Measurements from ENCODE around the gene FGFRL1.
"Not testable (repeated sequence)": the region's sequence is repeated elsewhere in the genome, so short reads cannot be mapped to it uniquely, and the experiment has no call there.

Gene FGFRL1

GRCh38 chr4:973431-974397 is 37.7 kb upstream of the FGFRL1 start, which contains the start of gene DGKQ:
Gene DGKQ (minus strand): TSS chr4:973569. CDS start chr4:973482, 87 bp downstream.
- DNase-seq: peak; percentile 15

- no peak for DNase-seq
These were observed 36.8 kb upstream of the FGFRL1 start for GRCh38 chr4:974668-975067.

GRCh38 chr4:976016-976415 is 35.4 kb upstream of the FGFRL1 start:
- DNase-seq: not testable (repeated sequence)

GRCh38 chr4:978957-979701 is 32.3 kb upstream of the FGFRL1 start:
- peak; percentile 8 for DNase-seq

GRCh38 chr4:982291-982690 is 29.1 kb upstream of the FGFRL1 start:
- no peak for DNase-seq

- DNase-seq: no peak
These were observed 28.6 kb upstream of the FGFRL1 start for GRCh38 chr4:982814-983213.

- no peak for DNase-seq
These were observed 26.9 kb upstream of the FGFRL1 start for GRCh38 chr4:984336-985054.

- no peak for DNase-seq
These were observed 26.1 kb upstream of the FGFRL1 start for GRCh38 chr4:985123-985830.

GRCh38 chr4:986428-986878 is 25.0 kb upstream of the FGFRL1 start:
- DNase-seq: no peak

GRCh38 chr4:986879-987623 is 24.4 kb upstream of the FGFRL1 start, which contains the start of gene IDUA:
Gene IDUA (plus strand): TSS chr4:987044. CDS start chr4:987085, 41 bp downstream.
- DNase-seq: peak; percentile 44

GRCh38 chr4:987624-988513 is 23.6 kb upstream of the FGFRL1 start:
- no peak for DNase-seq

GRCh38 chr4:988726-989721 is 22.4 kb upstream of the FGFRL1 start:
- no peak for DNase-seq

GRCh38 chr4:989722-990471 is 21.5 kb upstream of the FGFRL1 start:
- DNase-seq: no peak

- no peak for DNase-seq
These were observed 20.6 kb upstream of the FGFRL1 start for GRCh38 chr4:990746-991367.

GRCh38 chr4:991451-992296 is 19.8 kb upstream of the FGFRL1 start:
- DNase-seq: no peak

GRCh38 chr4:992297-993110 is 18.9 kb upstream of the FGFRL1 start:
- DNase-seq: no peak

Measured in KG1 (cell line).